Measurements from ENCODE around the gene MPC1.
"Not testable (repeated sequence)": the region's sequence is repeated elsewhere in the genome, so short reads cannot be mapped to it uniquely, and the experiment has no call there.

Gene MPC1

DNA sequence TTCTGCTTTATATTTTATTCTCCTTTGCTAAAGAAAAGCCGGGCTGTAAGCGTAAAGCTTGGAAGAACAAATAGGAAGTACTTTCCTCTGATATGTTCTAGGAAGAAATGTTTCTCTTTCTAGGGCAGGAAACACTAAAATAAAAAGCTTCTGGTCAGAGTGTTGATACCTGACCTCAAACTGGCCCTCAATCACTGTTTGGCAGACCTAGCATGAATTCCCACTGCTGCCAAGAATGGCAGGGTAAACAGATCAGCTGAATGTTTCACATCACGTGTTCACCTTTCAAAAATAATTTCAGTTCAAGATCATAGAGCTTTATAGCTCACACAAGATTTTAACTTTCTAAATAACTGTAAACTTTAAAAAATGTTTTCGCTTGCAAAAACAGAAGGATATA lies 2.9 kb downstream of the MPC1 start:
- Histone ChIP-seq H3K4me1 (ENCODE audit: control insufficient read depth, insufficient read depth, low read length, unreplicated experiment) (no peaks in the 10 kb centered on the region), H3K27me3 (ENCODE audit: insufficient read depth, low read length) (no peaks in the 10 kb centered on the region), H3K4me3 (ENCODE audit: low read depth, low read length) (no peak overlapping the region), H3K79me2 (ENCODE audit: control insufficient read depth, insufficient read depth, low read length, unreplicated experiment) (no peaks in the 10 kb centered on the region), H3K36me3 (ENCODE audit: insufficient read depth, low read length) (no peaks in the 10 kb centered on the region), H3K27ac (ENCODE audit: low read depth, low read length) (no peak overlapping the region), H2AFZ (ENCODE audit: low read length, unreplicated experiment) (no peak overlapping the region)

DNA sequence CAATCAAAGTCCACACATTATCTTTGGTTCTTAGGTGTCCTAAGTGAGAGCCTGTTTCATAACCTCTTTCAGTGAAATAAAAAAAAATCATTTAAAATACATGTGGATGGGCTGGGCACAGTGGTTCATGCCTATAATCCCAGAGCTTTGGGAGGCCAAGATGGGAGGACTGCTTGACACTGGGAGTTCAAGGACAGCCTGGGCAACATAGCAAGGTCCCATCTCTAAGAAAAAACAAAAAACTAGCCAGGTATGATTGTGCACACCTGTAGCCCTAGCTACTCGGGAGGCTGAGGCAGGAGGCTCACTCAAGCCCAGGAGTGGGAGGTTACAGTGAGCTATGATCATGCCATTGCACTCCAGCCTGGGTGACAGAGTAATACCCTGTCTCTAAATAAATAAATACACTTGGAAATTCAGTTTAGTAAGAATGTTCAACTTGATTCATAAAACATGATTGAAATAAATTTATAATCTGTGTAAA lies 3.6 kb downstream of the MPC1 start:
- H2AFZ ChIP-seq (ENCODE audit: low read length, unreplicated experiment): no peak overlapping the region
- no peaks in the 10 kb centered on the region for H3K27me3 ChIP-seq (ENCODE audit: insufficient read depth, low read length)
- H3K4me1 ChIP-seq (ENCODE audit: control insufficient read depth, insufficient read depth, low read length, unreplicated experiment): no peaks in the 10 kb centered on the region
- H3K27ac ChIP-seq (ENCODE audit: low read depth, low read length): no peak overlapping the region
- no peaks in the 10 kb centered on the region for H3K79me2 ChIP-seq (ENCODE audit: control insufficient read depth, insufficient read depth, low read length, unreplicated experiment)
- H3K4me3 ChIP-seq (ENCODE audit: low read depth, low read length): no peak overlapping the region
- no peaks in the 10 kb centered on the region for H3K36me3 ChIP-seq (ENCODE audit: insufficient read depth, low read length)

DNA sequence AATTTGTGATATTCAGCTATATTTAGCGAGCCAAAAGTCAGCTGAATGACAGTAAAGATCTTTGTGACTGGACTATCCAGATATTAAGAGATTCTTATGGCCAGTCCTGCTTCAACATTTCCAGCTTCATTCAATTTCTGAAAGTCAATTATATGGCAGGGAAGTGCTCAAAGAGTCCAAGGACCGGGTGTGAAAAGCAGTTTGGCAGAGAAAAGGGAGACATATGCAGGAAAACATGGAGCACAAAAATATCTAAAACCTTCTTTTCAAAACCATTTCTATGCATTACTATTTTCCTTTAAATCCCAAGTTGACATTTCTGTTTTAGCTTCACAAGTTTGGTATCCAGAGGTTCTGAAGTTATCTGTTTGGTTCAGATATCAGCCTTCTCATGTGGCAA lies 5.0 kb downstream of the MPC1 start:
- Histone ChIP-seq H3K27ac (ENCODE audit: low read depth, low read length) (no peak overlapping the region), H3K4me1 (ENCODE audit: control insufficient read depth, insufficient read depth, low read length, unreplicated experiment) (no peaks in the 10 kb centered on the region), H2AFZ (ENCODE audit: low read length, unreplicated experiment) (no peak overlapping the region), H3K79me2 (ENCODE audit: control insufficient read depth, insufficient read depth, low read length, unreplicated experiment) (no peaks in the 10 kb centered on the region), H3K36me3 (ENCODE audit: insufficient read depth, low read length) (no peaks in the 10 kb centered on the region), H3K4me3 (ENCODE audit: low read depth, low read length) (no peak overlapping the region), H3K27me3 (ENCODE audit: insufficient read depth, low read length) (no peaks in the 10 kb centered on the region)

DNA sequence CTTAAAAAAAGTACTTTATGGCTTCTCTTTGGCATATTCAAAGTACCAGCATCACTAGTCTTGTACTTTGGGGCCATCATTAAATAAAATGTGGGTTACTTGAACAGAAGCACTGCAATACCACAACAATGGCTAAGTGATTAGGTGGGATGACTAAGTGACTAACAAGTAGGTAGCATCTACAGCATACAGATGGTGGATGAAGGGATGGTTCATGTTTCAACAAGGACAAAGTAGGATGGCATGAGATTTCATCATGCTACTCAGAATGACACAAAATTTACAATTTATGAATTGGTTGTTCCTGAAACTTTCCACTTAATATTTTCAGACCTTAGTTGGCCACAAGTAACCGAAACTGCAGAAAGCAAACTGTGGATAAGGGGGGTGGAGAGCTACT lies 7.7 kb downstream of the MPC1 start:
- Histone ChIP-seq H2AFZ (ENCODE audit: low read length, unreplicated experiment) (no peak overlapping the region), H3K4me3 (ENCODE audit: low read depth, low read length) (no peak overlapping the region), H3K27me3 (ENCODE audit: insufficient read depth, low read length) (no peaks in the 10 kb centered on the region), H3K4me1 (ENCODE audit: control insufficient read depth, insufficient read depth, low read length, unreplicated experiment) (no peaks in the 10 kb centered on the region), H3K36me3 (ENCODE audit: insufficient read depth, low read length) (no peaks in the 10 kb centered on the region), H3K27ac (ENCODE audit: low read depth, low read length) (no peak overlapping the region), H3K79me2 (ENCODE audit: control insufficient read depth, insufficient read depth, low read length, unreplicated experiment) (no peaks in the 10 kb centered on the region)

DNA sequence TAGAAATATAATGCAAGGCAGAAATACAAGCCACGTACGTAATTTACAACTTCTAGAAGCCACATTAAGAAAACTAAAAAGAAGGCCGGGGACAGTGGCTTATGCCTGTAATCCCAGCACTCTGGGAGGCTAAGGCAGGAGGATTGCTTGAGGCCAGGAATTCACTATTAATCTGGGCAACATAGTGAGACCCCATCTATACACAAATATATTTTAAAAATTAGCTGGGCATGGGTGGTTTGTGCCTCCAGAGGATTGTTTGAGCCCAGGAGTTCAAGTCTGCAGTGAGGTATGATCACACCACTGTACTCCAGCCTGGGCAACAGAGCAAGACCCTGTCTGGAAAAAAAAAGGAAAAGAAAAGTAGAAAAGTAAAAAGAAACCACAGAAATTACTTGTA lies 12.3 kb downstream of the MPC1 start:
- peaks cover 5% of the 10 kb centered on the region for H3K4me1 ChIP-seq (ENCODE audit: control insufficient read depth, insufficient read depth, low read length, unreplicated experiment)
- H3K4me3 ChIP-seq (ENCODE audit: low read depth, low read length): no peak overlapping the region
- H3K79me2 ChIP-seq (ENCODE audit: control insufficient read depth, insufficient read depth, low read length, unreplicated experiment): no peaks in the 10 kb centered on the region
- H3K36me3 ChIP-seq (ENCODE audit: insufficient read depth, low read length): no peaks in the 10 kb centered on the region
- H3K27me3 ChIP-seq (ENCODE audit: insufficient read depth, low read length): no peaks in the 10 kb centered on the region
- no peak overlapping the region for H2AFZ ChIP-seq (ENCODE audit: low read length, unreplicated experiment)
- no peak overlapping the region for H3K27ac ChIP-seq (ENCODE audit: low read depth, low read length)

DNA sequence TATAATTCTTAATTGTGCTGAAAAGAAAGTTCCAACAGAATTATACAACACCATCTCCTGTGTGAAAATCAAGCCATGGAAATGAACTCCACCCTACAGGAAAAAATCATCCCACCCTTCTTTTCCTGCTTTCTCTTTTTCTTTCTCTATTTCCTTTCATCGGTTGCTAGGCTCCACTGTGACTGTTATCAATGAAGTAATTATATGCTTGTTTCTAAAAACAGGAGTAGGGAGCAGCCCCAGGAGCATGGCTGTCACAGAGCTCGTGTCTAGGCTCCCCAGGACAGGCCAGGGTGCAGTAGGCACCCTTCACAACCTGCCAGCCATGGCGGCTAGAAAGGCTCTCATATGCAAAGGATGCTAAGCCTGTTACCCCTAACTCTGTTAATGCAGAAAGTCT lies 13.0 kb downstream of the MPC1 start:
- Histone ChIP-seq H3K4me3 (ENCODE audit: low read depth, low read length) (no peak overlapping the region), H3K4me1 (ENCODE audit: control insufficient read depth, insufficient read depth, low read length, unreplicated experiment) (peaks cover 10% of the 10 kb centered on the region), H3K79me2 (ENCODE audit: control insufficient read depth, insufficient read depth, low read length, unreplicated experiment) (no peaks in the 10 kb centered on the region), H3K36me3 (ENCODE audit: insufficient read depth, low read length) (no peaks in the 10 kb centered on the region), H2AFZ (ENCODE audit: low read length, unreplicated experiment) (no peak overlapping the region), H3K27me3 (ENCODE audit: insufficient read depth, low read length) (no peaks in the 10 kb centered on the region), H3K27ac (ENCODE audit: low read depth, low read length) (no peak overlapping the region)

DNA sequence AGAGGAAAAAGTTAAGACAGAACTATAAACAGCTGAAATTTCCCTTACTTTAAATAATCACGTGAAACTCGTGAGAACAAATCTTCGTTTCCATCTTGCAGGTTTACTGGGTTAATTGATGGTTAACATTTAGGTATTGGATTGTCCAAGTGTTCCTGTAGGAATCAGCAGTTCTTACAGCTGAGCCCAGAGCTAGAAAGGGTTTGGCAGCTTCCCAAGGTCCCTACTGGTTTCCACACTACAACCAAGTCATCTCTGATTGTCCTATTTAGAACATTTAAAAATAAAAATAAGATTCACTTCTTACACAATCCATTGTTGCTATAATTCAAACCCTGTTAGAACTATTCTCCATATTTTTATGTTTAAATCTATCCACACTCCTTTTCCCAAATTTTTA lies 15.8 kb downstream of the MPC1 start:
- Histone ChIP-seq H3K36me3 (ENCODE audit: insufficient read depth, low read length) (no peaks in the 10 kb centered on the region), H3K27ac (ENCODE audit: low read depth, low read length) (no peak overlapping the region), H3K4me3 (ENCODE audit: low read depth, low read length) (no peak overlapping the region), H3K4me1 (ENCODE audit: control insufficient read depth, insufficient read depth, low read length, unreplicated experiment) (peaks cover 11% of the 10 kb centered on the region), H3K27me3 (ENCODE audit: insufficient read depth, low read length) (no peaks in the 10 kb centered on the region), H2AFZ (ENCODE audit: low read length, unreplicated experiment) (no peak overlapping the region), H3K79me2 (ENCODE audit: control insufficient read depth, insufficient read depth, low read length, unreplicated experiment) (no peaks in the 10 kb centered on the region)

DNA sequence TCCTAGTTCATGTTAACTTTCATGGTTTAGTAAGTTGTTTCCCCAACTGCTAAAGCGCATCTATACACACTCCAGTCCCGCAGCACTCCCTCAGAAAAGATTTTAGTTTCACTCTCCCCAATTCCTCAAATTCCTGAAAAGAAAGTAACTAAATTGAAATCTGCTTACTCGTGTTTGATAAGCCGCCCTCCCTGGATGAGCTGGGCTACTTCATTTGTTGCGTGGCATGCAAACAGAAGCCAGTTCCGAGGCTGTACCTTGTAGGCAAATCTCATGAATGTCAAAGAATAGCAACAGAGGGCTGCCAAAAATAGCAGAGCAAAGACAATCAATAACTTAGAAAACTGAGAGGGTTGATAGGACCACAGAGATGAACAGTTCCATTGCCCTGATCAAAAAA lies 16.9 kb downstream of the MPC1 start:
- no peaks in the 10 kb centered on the region for H3K36me3 ChIP-seq (ENCODE audit: insufficient read depth, low read length)
- H3K4me3 ChIP-seq (ENCODE audit: low read depth, low read length): no peak overlapping the region
- no peaks in the 10 kb centered on the region for H3K27me3 ChIP-seq (ENCODE audit: insufficient read depth, low read length)
- no peaks in the 10 kb centered on the region for H3K79me2 ChIP-seq (ENCODE audit: control insufficient read depth, insufficient read depth, low read length, unreplicated experiment)
- no peak overlapping the region for H3K27ac ChIP-seq (ENCODE audit: low read depth, low read length)
- H3K4me1 ChIP-seq (ENCODE audit: control insufficient read depth, insufficient read depth, low read length, unreplicated experiment): peaks cover 16% of the 10 kb centered on the region
- H2AFZ ChIP-seq (ENCODE audit: low read length, unreplicated experiment): no peak overlapping the region

DNA sequence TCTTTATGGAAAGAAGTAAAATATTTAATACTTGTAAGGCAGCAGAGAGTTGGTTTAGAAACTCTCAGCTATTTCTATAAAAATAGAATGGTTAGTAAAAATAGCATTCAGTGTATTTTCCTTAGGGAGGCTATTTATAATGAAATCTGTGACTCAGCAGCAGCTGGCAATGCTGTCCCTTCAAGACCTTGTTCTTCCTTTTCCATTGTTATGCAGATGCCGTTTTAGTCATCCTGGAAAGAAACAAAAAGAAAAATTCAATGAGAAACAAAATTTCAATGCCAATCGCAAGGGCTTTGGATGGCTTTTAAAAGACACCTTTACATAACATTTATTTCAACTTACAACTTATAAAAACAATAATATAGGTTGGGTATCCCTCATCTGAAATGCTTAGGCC lies 17.5 kb downstream of the MPC1 start:
- H3K79me2 ChIP-seq (ENCODE audit: control insufficient read depth, insufficient read depth, low read length, unreplicated experiment): no peaks in the 10 kb centered on the region
- H2AFZ ChIP-seq (ENCODE audit: low read length, unreplicated experiment): no peak overlapping the region
- no peak overlapping the region for H3K4me3 ChIP-seq (ENCODE audit: low read depth, low read length)
- H3K36me3 ChIP-seq (ENCODE audit: insufficient read depth, low read length): no peaks in the 10 kb centered on the region
- peaks cover 21% of the 10 kb centered on the region for H3K4me1 ChIP-seq (ENCODE audit: control insufficient read depth, insufficient read depth, low read length, unreplicated experiment)
- no peaks in the 10 kb centered on the region for H3K27me3 ChIP-seq (ENCODE audit: insufficient read depth, low read length)
- no peak overlapping the region for H3K27ac ChIP-seq (ENCODE audit: low read depth, low read length)

DNA sequence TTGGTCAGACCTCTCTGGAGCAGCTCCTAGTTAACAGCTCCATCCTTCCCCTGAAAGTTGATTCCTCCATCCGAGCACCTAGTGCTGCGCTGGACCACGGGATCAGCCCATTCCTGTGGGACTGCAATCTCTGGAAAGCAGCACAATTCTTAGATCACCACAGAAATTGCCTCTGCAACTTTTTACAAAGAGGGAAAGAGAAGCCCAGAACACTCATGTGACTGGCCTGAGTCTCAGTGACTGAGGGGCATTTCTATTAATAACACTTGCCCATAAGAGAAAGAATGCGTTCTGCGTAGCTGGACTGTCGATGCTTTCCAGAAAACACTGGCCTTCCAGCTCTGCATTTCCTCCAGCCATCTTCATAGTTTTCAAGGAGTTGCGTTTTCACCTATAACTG lies 18.3 kb downstream of the MPC1 start:
- H3K4me1 ChIP-seq (ENCODE audit: control insufficient read depth, insufficient read depth, low read length, unreplicated experiment): peaks cover 21% of the 10 kb centered on the region
- no peaks in the 10 kb centered on the region for H3K36me3 ChIP-seq (ENCODE audit: insufficient read depth, low read length)
- H3K79me2 ChIP-seq (ENCODE audit: control insufficient read depth, insufficient read depth, low read length, unreplicated experiment): no peaks in the 10 kb centered on the region
- H2AFZ ChIP-seq (ENCODE audit: low read length, unreplicated experiment): no peak overlapping the region
- no peak overlapping the region for H3K27ac ChIP-seq (ENCODE audit: low read depth, low read length)
- H3K27me3 ChIP-seq (ENCODE audit: insufficient read depth, low read length): peaks cover 5% of the 10 kb centered on the region; the same call in 1 of the 2 replicates
- H3K4me3 ChIP-seq (ENCODE audit: low read depth, low read length): no peak overlapping the region

DNA sequence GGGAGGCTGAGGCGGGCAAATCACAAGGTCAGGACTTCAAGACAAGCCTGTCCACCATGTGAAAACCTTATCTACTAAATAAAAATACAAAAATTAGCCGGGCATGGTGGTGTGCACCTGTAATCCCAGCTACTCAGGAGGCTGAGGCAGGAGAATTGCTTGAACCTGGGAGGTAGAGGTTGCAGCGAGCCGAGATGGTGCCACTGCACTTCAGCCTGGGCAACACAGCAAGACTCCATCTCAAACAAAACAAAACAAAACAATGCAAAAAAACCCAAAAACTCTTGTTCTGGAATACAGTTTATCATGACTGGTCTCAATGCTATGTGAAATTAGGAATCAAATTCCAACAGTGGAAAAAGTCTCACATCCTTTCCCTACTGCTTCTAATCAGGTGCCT lies 20.3 kb downstream of the MPC1 start:
- H2AFZ ChIP-seq (ENCODE audit: low read length, unreplicated experiment); H3K4me3 ChIP-seq (ENCODE audit: low read depth, low read length): not testable (repeated sequence)

DNA sequence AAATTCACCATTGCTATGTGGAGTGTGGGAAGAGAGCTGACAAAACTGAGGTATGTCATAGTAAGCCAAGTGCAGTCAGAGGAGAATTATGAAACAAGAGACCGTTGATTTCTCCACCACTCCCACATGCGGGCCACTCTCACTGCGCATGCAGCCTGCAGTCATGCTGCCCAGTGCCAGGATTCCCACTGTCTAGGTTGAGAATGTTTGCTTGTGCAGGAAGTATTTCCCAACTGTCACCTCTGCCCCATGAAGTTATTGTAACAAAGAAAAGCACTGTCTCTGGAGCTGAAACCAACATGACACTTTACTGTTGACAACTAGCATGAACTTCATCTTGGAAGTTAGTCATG lies 21.7 kb downstream of the MPC1 start:
- no peak overlapping the region for H3K4me3 ChIP-seq (ENCODE audit: low read depth, low read length)
- no peak overlapping the region for H3K27ac ChIP-seq (ENCODE audit: low read depth, low read length)
- H3K4me1 ChIP-seq (ENCODE audit: control insufficient read depth, insufficient read depth, low read length, unreplicated experiment): peaks cover 21% of the 10 kb centered on the region
- peaks cover 34% of the 10 kb centered on the region for H3K27me3 ChIP-seq (ENCODE audit: insufficient read depth, low read length)
- no peak overlapping the region for H2AFZ ChIP-seq (ENCODE audit: low read length, unreplicated experiment)
- H3K36me3 ChIP-seq (ENCODE audit: insufficient read depth, low read length): no peaks in the 10 kb centered on the region
- H3K79me2 ChIP-seq (ENCODE audit: control insufficient read depth, insufficient read depth, low read length, unreplicated experiment): no peaks in the 10 kb centered on the region

More for the DNA sequence above, 20.3 kb downstream of the MPC1 start:
- peaks cover 22% of the 10 kb centered on the region for H3K27me3 ChIP-seq (ENCODE audit: insufficient read depth, low read length)
- H3K79me2 ChIP-seq (ENCODE audit: control insufficient read depth, insufficient read depth, low read length, unreplicated experiment); H3K36me3 ChIP-seq (ENCODE audit: insufficient read depth, low read length); H3K27ac ChIP-seq (ENCODE audit: low read depth, low read length): not testable (repeated sequence)
- peaks cover 21% of the 10 kb centered on the region for H3K4me1 ChIP-seq (ENCODE audit: control insufficient read depth, insufficient read depth, low read length, unreplicated experiment)

All from ACC112 (cell line).